HepG2 (cell line): Measurements from ENCODE around the gene HEXD. TPM values are rescaled to one million over a fixed set of nuclear protein-coding genes. Genes with fewer than 3 reads are reported as not detected.

ENCODE experiments used
- ATF1 ChIP-seq: IDR thresholded peaks from 2 replicates; pipeline ENCODE4 v1.6.1; 2016; ENCODE audit warnings: mild to moderate bottlenecking, control low read depth
- ATF3 ChIP-seq: sonication (generic); formaldehyde crosslinking; IDR thresholded peaks from 2 replicates; pipeline ENCODE4 v1.4.0; 2020; ENCODE audit warnings: missing genetic modification reagents
- BRCA1 ChIP-seq: sonication (generic); formaldehyde crosslinking; IDR thresholded peaks from 2 replicates; pipeline ENCODE4 v1.4.0; 2020; ENCODE audit warnings: missing genetic modification reagents
- ISX ChIP-seq: sonication (generic); formaldehyde crosslinking; conservative IDR thresholded peaks from 2 replicates; pipeline ENCODE4 v1.5.0; 2020; ENCODE audit warnings: missing genetic modification reagents
- JUN ChIP-seq: sonication (generic); formaldehyde crosslinking; IDR thresholded peaks from 2 replicates; pipeline ENCODE4 v1.4.0; 2020; ENCODE audit warnings: mild to moderate bottlenecking, missing genetic modification reagents
- SNRNP70 ChIP-seq: fragments of 200-400 bp; formaldehyde crosslinking; IDR thresholded peaks from 2 replicates; pipeline ENCODE4 v1.6.1; 2017; ENCODE audit warnings: mild to moderate bottlenecking, low read depth, low read length, moderate library complexity
- ZNF136 ChIP-seq: sonication (generic); formaldehyde crosslinking; IDR thresholded peaks from 2 replicates; pipeline ENCODE4 v1.8.1; 2022; ENCODE audit warnings: low read depth, mild to moderate bottlenecking, moderate library complexity, missing genetic modification reagents
- ZNF503 ChIP-seq: sonication (generic); formaldehyde crosslinking; IDR thresholded peaks from 2 replicates; pipeline ENCODE4 v1.4.0; 2020; ENCODE audit warnings: missing genetic modification reagents
- ZNF646 ChIP-seq: sonication (generic); formaldehyde crosslinking; IDR thresholded peaks from 2 replicates; pipeline ENCODE4 v1.9.0; 2021; ENCODE audit warnings: mild to moderate bottlenecking, missing genetic modification reagents
- ZNF709 ChIP-seq: sonication (generic); formaldehyde crosslinking; IDR thresholded peaks from 2 replicates; pipeline ENCODE4 v1.5.0; 2020; ENCODE audit warnings: mild to moderate bottlenecking, missing genetic modification reagents
- ZNF710 ChIP-seq: sonication (generic); formaldehyde crosslinking; IDR thresholded peaks from 2 replicates; pipeline ENCODE4 v1.5.0; 2020; ENCODE audit warnings: mild to moderate bottlenecking, missing genetic modification reagents, borderline replicate concordance
- ZNF724P ChIP-seq: sonication (generic); formaldehyde crosslinking; IDR thresholded peaks from 2 replicates; pipeline ENCODE4 v1.8.0; 2022; ENCODE audit warnings: missing genetic modification reagents, borderline replicate concordance
- ZNF746 ChIP-seq: sonication (generic); formaldehyde crosslinking; IDR thresholded peaks from 2 replicates; pipeline ENCODE4 v1.8.0; 2022; ENCODE audit warnings: mild to moderate bottlenecking, missing genetic modification reagents
- ZNF766 ChIP-seq: sonication (generic); formaldehyde crosslinking; IDR thresholded peaks from 2 replicates; pipeline ENCODE4 v1.5.0; 2020; ENCODE audit warnings: missing genetic modification reagents, borderline replicate concordance
- ZNF770 ChIP-seq: sonication (generic); formaldehyde crosslinking; IDR thresholded peaks from 2 replicates; pipeline ENCODE4 v1.5.0; 2020; ENCODE audit warnings: mild to moderate bottlenecking, missing genetic modification reagents
- polyA plus RNA-seq, 8 experiments: library from polyadenylated mRNA; depleted of rRNA in 3 of 8; stranded (reverse) in 7 of 8; unstranded in 1 of 8; fragments of >200 nt; fragmentation: Illumina TruSeq in 4 of 8; extraction: Trizol in 4 of 8; gene quantifications; 2 replicates each; pipeline versions ENCODE4 v1.2.1 to v1.2.3, GENCODE V29; 2011 to 2016; ENCODE audit warnings: low read depth in 4 of 8, missing spikeins in 1 of 8, mixed read lengths in 1 of 8; ENCODE audit not compliant: insufficient read depth in 1 of 8
- total RNA-seq, 5 experiments: library from RNA; depleted of rRNA; stranded (reverse); fragments of >200 nt; fragmentation: Illumina TruSeq; extraction: Trizol; gene quantifications; 2 replicates each; pipeline ENCODE4 v1.2.3, GENCODE V29; 2016; ENCODE audit warnings: low read depth in 1 of 5

The HEXD gene
- total and polyA plus RNA-seq, 2 of the 13 experiments (the other 11 are each of a cell fraction or from before 2014, with no cell fraction given), result 22.3 to 41.8 TPM

GRCh38 chr17:82370471-82371332, 47.4 kb upstream of the HEXD start (continued):
- no peak for TF ChIP-seq SNRNP70
- TF ChIP-seq ISX, result peak; percentile 92; the same call in 1 of the 2 replicates
- TF ChIP-seq ZNF710 (CRISPR knock-in tag), result 0 out of 2 replicates have a peak, but pooled peaks have one; percentile 55
- peak; percentile 85; the same call in 1 of the 2 replicates for TF ChIP-seq ZNF724P (CRISPR knock-in tag)
- peak; percentile 96; the same call in 1 of the 2 replicates for TF ChIP-seq ZNF766 (CRISPR knock-in tag)
- TF ChIP-seq ZNF136, result peak; percentile 82; the same call in 1 of the 2 replicates
- TF ChIP-seq ZNF746 (CRISPR knock-in tag), result peak; percentile 92
- TF ChIP-seq ATF3 (CRISPR knock-in tag), result peak; percentile 59; the same call in 1 of the 2 replicates
- TF ChIP-seq ZNF770 (CRISPR knock-in tag), result no peak
- peak; percentile 87 for TF ChIP-seq BRCA1 (CRISPR knock-in tag)
- TF ChIP-seq ATF1, result no peak
- peak; percentile 96 for TF ChIP-seq ZNF709 (CRISPR knock-in tag)
- TF ChIP-seq JUN (CRISPR knock-in tag), result peak; percentile 79
- peak; percentile 64 for TF ChIP-seq ZNF503 (CRISPR knock-in tag)
- no peak for TF ChIP-seq ZNF646 (CRISPR knock-in tag)
